GM12878 (cell line): ENCODE results near the gene IL19. TPM values are rescaled to one million over a fixed set of nuclear protein-coding genes. Genes with fewer than 3 reads are reported as not detected.

ENCODE experiments used
- ATAC-seq: fragments of 200-7000 bp; cut with Tn5 transposase; 3 replicates; pipeline ENCODE4 v1.9.1; 2020; ENCODE audit warnings: mild to moderate bottlenecking, moderate library complexity
- BruUV-seq: library from RNA; stranded (reverse); fragments of 400-500 nt; replicated peaks from 2 replicates; lab custom pipeline; 2021; lab: Mats Ljungman, UMichigan
- CTCF ChIA-PET: fragments of 300-600 bp; sonication (Branson Sonifier 250); formaldehyde crosslinking; extraction: SDS; loops from one replicate; lab custom pipeline; 2021; ENCODE audit warnings: inconsistent platforms; lab: Yijun Ruan, JAX
- POLR2A ChIA-PET: fragments of 350-600 bp; formaldehyde crosslinking; extraction: SDS; loops from one replicate; lab custom pipeline; 2021; ENCODE audit warnings: inconsistent platforms; lab: Charles Lee
- RAD21 ChIA-PET: fragments of 300-600 bp; sonication (Branson Sonifier 250); formaldehyde crosslinking; loops from one replicate; lab custom pipeline; 2023; ENCODE audit warnings: antibody characterized with exemption; ENCODE audit not compliant: unreplicated experiment; lab: Charles Lee
- SMC1A ChIA-PET: fragments of 300-600 bp; sonication (Branson Sonifier 250); formaldehyde crosslinking; loops from one replicate; lab custom pipeline; 2023; ENCODE audit not compliant: unreplicated experiment, uncharacterized antibody; lab: Charles Lee
- DNase-seq: peaks from one replicate; pipeline ENCODE4 v3.0.0-alpha.2; 2011; ENCODE audit warnings: low read depth, low spot score
- FAIRE-seq: peaks from 3 replicates; lab custom pipeline; 2011; peaks lifted over from hg19 to GRCh38; lab: Jason Lieb, UNC
- H2AFZ ChIP-seq: 2 replicates; pipeline ENCODE4 v1.6.0; 2011; ENCODE audit warnings: low read depth, low read length, control low read depth; ENCODE audit not compliant: control insufficient read depth
- H3K27ac ChIP-seq: 2 replicates; pipeline ENCODE4 v1.5.1; 2011; ENCODE audit warnings: control low read depth; ENCODE audit not compliant: control insufficient read depth, insufficient read depth
- H3K27me3 ChIP-seq, 2 experiments: replicated peaks in 1 of 2; 2 replicates each; pipeline versions ENCODE4 v1.6.0 to v1.6.1; 2011; ENCODE audit warnings: low read length in 1 of 2; ENCODE audit not compliant: control insufficient read depth in 2 of 2, insufficient read depth in 2 of 2
- H3K36me3 ChIP-seq, 2 experiments: 2 replicates each; pipeline ENCODE4 v1.5.1; 2011; ENCODE audit warnings: low read length in 1 of 2; ENCODE audit not compliant: control insufficient read depth in 2 of 2, insufficient read depth in 2 of 2
- H3K4me1 ChIP-seq: 2 replicates; pipeline ENCODE4 v1.6.1; 2011; ENCODE audit warnings: mild to moderate bottlenecking, low read length, moderate library complexity, mixed read lengths; ENCODE audit not compliant: control insufficient read depth, insufficient read depth
- H3K4me2 ChIP-seq: 2 replicates; pipeline ENCODE4 v1.6.0; 2011; ENCODE audit warnings: control low read depth; ENCODE audit not compliant: control insufficient read depth, insufficient read depth
- H3K4me3 ChIP-seq: fragments of 200-600 bp; sonication (generic); 2 replicates; pipeline ENCODE4 v1.5.1; 2016
- H3K79me2 ChIP-seq: 2 replicates; pipeline ENCODE4 v1.6.0; 2011; ENCODE audit warnings: low read length; ENCODE audit not compliant: control insufficient read depth, insufficient read depth
- H3K9ac ChIP-seq: 2 replicates; pipeline ENCODE4 v1.8.0; 2011; ENCODE audit warnings: low read length, control low read depth, mixed read lengths; ENCODE audit not compliant: control insufficient read depth, insufficient read depth
- H3K9me3 ChIP-seq: replicated peaks from 3 replicates; pipeline ENCODE4 v1.5.1; 2011; ENCODE audit warnings: mild to moderate bottlenecking, low read length; ENCODE audit not compliant: control insufficient read depth, insufficient read depth
- H4K20me1 ChIP-seq: 2 replicates; pipeline ENCODE4 v1.6.0; 2011; ENCODE audit not compliant: control insufficient read depth, insufficient read depth
- ATF7 ChIP-seq: fragments of 450-650 bp; IDR thresholded peaks from 2 replicates; pipeline ENCODE4 v1.6.1; 2016; ENCODE audit warnings: low read depth, mild to moderate bottlenecking
- CBX5 ChIP-seq: sonication (generic); IDR thresholded peaks from 2 replicates; pipeline ENCODE4 v1.6.1; 2016; ENCODE audit warnings: low read depth, moderate library complexity, mild to moderate bottlenecking, inconsistent platforms
- CTCF ChIP-seq, 3 experiments: IDR thresholded peaks in 2 of 3; conservative IDR thresholded peaks in 1 of 3; 2 replicates each; pipeline ENCODE4 v1.5.1; 2011; ENCODE audit warnings: low read depth in 3 of 3, low read length in 3 of 3, mild to moderate bottlenecking in 3 of 3, control low read depth in 2 of 3, moderate library complexity in 2 of 3, inconsistent platforms in 1 of 3, mixed read lengths in 1 of 3; ENCODE audit not compliant: control insufficient read depth in 2 of 3, insufficient read depth in 1 of 3; ENCODE audit errors: extremely low read depth in 1 of 3
- EGR1 ChIP-seq, 2 experiments: IDR thresholded peaks; 1 replicate in 1 of 2; 2 replicates in 1 of 2; pipeline ENCODE4 v1.6.1; 2011 to 2012; ENCODE audit warnings: low read depth in 2 of 2, low read length in 2 of 2, borderline replicate concordance in 1 of 2, mild to moderate bottlenecking in 1 of 2, moderate library complexity in 1 of 2
- EZH2 ChIP-seq: IDR thresholded peaks from 2 replicates; pipeline ENCODE4 v1.6.1; 2012; ENCODE audit warnings: low read depth, mild to moderate bottlenecking, control low read depth, inconsistent platforms, low read length, borderline replicate concordance; ENCODE audit not compliant: control insufficient read depth
- MEF2A ChIP-seq: IDR thresholded peaks from 2 replicates; pipeline ENCODE4 v1.6.1; 2011; ENCODE audit warnings: low read depth, mild to moderate bottlenecking, low read length, moderate library complexity; ENCODE audit not compliant: insufficient read depth
- MEF2B ChIP-seq: fragments of 450-650 bp; IDR thresholded peaks from 2 replicates; pipeline ENCODE4 v1.6.1; 2018; ENCODE audit warnings: mild to moderate bottlenecking, moderate library complexity; ENCODE audit not compliant: partially characterized antibody, poor library complexity, severe bottlenecking
- MTA2 ChIP-seq: fragments of 450-650 bp; IDR thresholded peaks from 2 replicates; pipeline ENCODE4 v1.6.1; 2016; ENCODE audit warnings: low read depth, mild to moderate bottlenecking, moderate library complexity
- POLR2AphosphoS5 ChIP-seq: IDR thresholded peaks from 2 replicates; pipeline ENCODE4 v1.6.1; 2011; ENCODE audit warnings: mild to moderate bottlenecking, low read length, inconsistent platforms
- RCOR1 ChIP-seq: conservative IDR thresholded peaks from 2 replicates; pipeline ENCODE4 v1.6.1; 2012; ENCODE audit warnings: low read depth, low read length, improper control_type of control experiment
- RFX5 ChIP-seq: IDR thresholded peaks from 2 replicates; pipeline ENCODE4 v1.6.1; 2011; ENCODE audit warnings: low read depth, low read length, improper control_type of control experiment
- SREBF2 ChIP-seq: IDR thresholded peaks from 2 replicates; pipeline ENCODE4 v1.6.1; 2012; ENCODE audit warnings: mild to moderate bottlenecking, low read length
- STAT3 ChIP-seq: IDR thresholded peaks from 2 replicates; pipeline ENCODE4 v1.6.1; 2011; ENCODE audit warnings: low read depth, low read length, improper control_type of control experiment
- ZNF274 ChIP-seq: IDR thresholded peaks from one replicate; pipeline ENCODE4 v1.8.0; 2011; ENCODE audit not compliant: insufficient read length, insufficient read depth
- WGBS: methylation state at CpG from one replicate; pipeline ENCODE4 v1.1.6; 2016; ENCODE audit warnings: low lambda C conversion rate; ENCODE audit not compliant: insufficient replicate concordance, insufficient coverage; ENCODE audit errors: missing lambda C conversion rate; 5-methylcytosine and 5-hydroxymethylcytosine counted together
- in situ Hi-C: fragments of 300-500 bp; cut with MboI; formaldehyde crosslinking; loops from 9 replicates; pipeline ENCODE4 v1.14.3; 2018; ENCODE audit warnings: mixed read lengths
- intact Hi-C: fragments of 100-400 bp; cut with micrococcal nuclease; formaldehyde crosslinking; loops from one replicate; pipeline ENCODE4 v1.14.2; 2022; ENCODE audit not compliant: unreplicated experiment
- polyA plus RNA-seq, 11 experiments: library from polyadenylated mRNA; depleted of rRNA in 4 of 11; unstranded in 6 of 11; stranded (reverse) in 5 of 11; fragments of >200 nt; fragmentation: Nextera tagmentation in 4 of 11; fragmentation: Illumina TruSeq in 1 of 11; extraction: Ambion mirVana in 4 of 11; extraction: Trizol in 1 of 11; gene quantifications; 1 replicate in 1 of 11; 2 replicates in 10 of 11; pipeline versions ENCODE4 v1.2.1 to v1.2.3, GENCODE V29; 2011 to 2016; ENCODE audit warnings: inconsistent platforms in 2 of 11, missing spikeins in 2 of 11, low read depth in 1 of 11
- total RNA-seq, 4 experiments: library from RNA; depleted of rRNA in 3 of 4; stranded (reverse); fragments of >200 nt in 3 of 4; fragmentation: Illumina TruSeq in 1 of 4; extraction: Trizol in 1 of 4; gene quantifications; 2 replicates each; pipeline versions ENCODE4 v1.2.1 to v1.2.3, GENCODE V29; 2013 to 2021

The IL19 gene
- total and polyA plus RNA-seq, 10 of the 15 experiments (the other 5 are each of a cell fraction or from before 2014, with no cell fraction given), result 0.10 to 0.73 (median 0.28) TPM; not detected in 6

GRCh38 chr1:206732508-206732907, 38.1 kb upstream of the IL19 start (continued):
- no peak for TF ChIP-seq CTCF (IDR thresholded peaks at IDR 0.05 in 2 of 3, conservative IDR thresholded peaks at IDR 0.05 in 1 of 3; ENCODE audit: control insufficient read depth in 2 of 3, extremely low read depth in 1 of 3, insufficient read depth in 1 of 3, low read depth in 3 of 3, low read length in 3 of 3)
- no peak for TF ChIP-seq POLR2AphosphoS5
- no peak for TF ChIP-seq ZNF274
- TF ChIP-seq RCOR1, result no peak
- no peak for TF ChIP-seq EGR1 (IDR thresholded peaks at IDR 0.05; ENCODE audit: borderline replicate concordance in 1 of 2, low read depth in 2 of 2, low read length in 2 of 2)
- no peak for TF ChIP-seq CBX5
- no peak for TF ChIP-seq MTA2
- no peak for TF ChIP-seq STAT3

GRCh38 chr1:206732992-206733391, 37.6 kb upstream of the IL19 start:
- no TSS peak for BruUV-seq
- no peak for TF ChIP-seq ATF7
- TF ChIP-seq RFX5, result no peak
- no peak for TF ChIP-seq EZH2
- TF ChIP-seq MEF2B, result no peak
- TF ChIP-seq SREBF2, result no peak
- TF ChIP-seq MEF2A, result no peak
- no peaks in the 10 kb centered on the region for H3K27me3 ChIP-seq
- no peak overlapping the region for H3K9ac ChIP-seq
- ATAC-seq (no peak), FAIRE-seq (no peak), DNase-seq (no peak)
- H3K4me2 ChIP-seq, result no peak overlapping the region
- in situ Hi-C loops, result no loop called here
- H3K4me3 ChIP-seq, result no peak overlapping the region
- ChIA-PET POLR2A (no interaction called here), RAD21 (interaction anchor here (0.9 to 9.3 kb wide), 7 partner anchors 62 to 199 kb away, joined by 3 to 297 read pairs (median 22); no protein-coding TSS in a partner anchor), SMC1A (interaction anchor here (1.2 to 6.4 kb wide), 7 partner anchors 37 to 179 kb away, joined by 3 to 417 read pairs (median 17); partner anchors contain the start of genes IL10 and IL19), CTCF (interaction anchor here (0.8 to 20.3 kb wide), 11 partner anchors 13 to 248 kb away, joined by 3 to 805 read pairs (median 12); partner anchors contain the start of genes IL10 and IL19)
- peaks cover 13% of the 10 kb centered on the region for H3K4me1 ChIP-seq
- no peak overlapping the region for H3K27ac ChIP-seq
- no peak overlapping the region for H2AFZ ChIP-seq
- no peaks in the 10 kb centered on the region for H3K9me3 ChIP-seq
- peaks cover 3% of the 10 kb centered on the region for H4K20me1 ChIP-seq
- peaks cover 34 to 52% of the 10 kb centered on the region in 2 experiments for H3K36me3 ChIP-seq
- H3K79me2 ChIP-seq, result peaks cover 3% of the 10 kb centered on the region
- 85% methylated on average over 11 of the region's 11 CpGs for WGBS
- intact Hi-C loops, result no loop called here
